HG03439 (cell line): Measurements from ENCODE around the gene DTD1.

ENCODE experiments used
- ATAC-seq: cut with Tn5 transposase; IDR thresholded peaks from one replicate; pipeline ENCODE4 v1.9.1; 2021; ENCODE audit warnings: mild to moderate bottlenecking, moderate library complexity; ENCODE audit not compliant: unreplicated experiment

The DTD1 gene

GRCh38 chr20:18587665-18588573 lies at the start of gene DTD1:
DTD1 (plus strand) TSS chr20:18588054; CDS start chr20:18588073, 19 bp downstream.
- peak; percentile 92 for ATAC-seq

GRCh38 chr20:18541741-18542140 lies 46.1 kb upstream of the DTD1 start:
- no peak for ATAC-seq

- no peak for ATAC-seq
These were observed 44.6 kb upstream of the DTD1 start for GRCh38 chr20:18543216-18543615.

GRCh38 chr20:18543932-18544331 lies 43.9 kb upstream of the DTD1 start:
- no peak for ATAC-seq

- no peak for ATAC-seq
These were observed 42.3 kb upstream of the DTD1 start for GRCh38 chr20:18545566-18545965.

GRCh38 chr20:18548465-18548864 lies 39.4 kb upstream of the DTD1 start:
- no peak for ATAC-seq

GRCh38 chr20:18553746-18554145 lies 34.1 kb upstream of the DTD1 start:
- ATAC-seq, result no peak

GRCh38 chr20:18566892-18567738 lies 20.7 kb upstream of the DTD1 start, which contains the start of gene SMIM26:
SMIM26 (plus strand) TSS chr20:18567432; CDS start chr20:18567479, 47 bp downstream.
- peak; percentile 98 for ATAC-seq

- peak; percentile 15 for ATAC-seq
These were observed 20.1 kb upstream of the DTD1 start for GRCh38 chr20:18567739-18568091.

- ATAC-seq, result no peak
These were observed 16.8 kb upstream of the DTD1 start for GRCh38 chr20:18571009-18571408.

- no peak for ATAC-seq
These were observed 16.3 kb upstream of the DTD1 start for GRCh38 chr20:18571578-18571977.

- no peak for ATAC-seq
These were observed 9.9 kb upstream of the DTD1 start for GRCh38 chr20:18577942-18578341.

- ATAC-seq, result no peak
These were observed 9.3 kb upstream of the DTD1 start for GRCh38 chr20:18578581-18578980.

GRCh38 chr20:18580012-18580411 lies 7.8 kb upstream of the DTD1 start:
- ATAC-seq, result no peak

- ATAC-seq, result no peak
These were observed 2.7 kb upstream of the DTD1 start for GRCh38 chr20:18585134-18585533.

- no peak for ATAC-seq
These were observed 700 bp downstream of the DTD1 start for GRCh38 chr20:18588574-18588933.

GRCh38 chr20:18589941-18590674 lies 2.3 kb downstream of the DTD1 start:
- ATAC-seq, result no peak

GRCh38 chr20:18596270-18596669 lies 8.4 kb downstream of the DTD1 start:
- no peak for ATAC-seq

- no peak for ATAC-seq
These were observed 21.9 kb downstream of the DTD1 start for GRCh38 chr20:18609741-18610140.

GRCh38 chr20:18611492-18611891 lies 23.6 kb downstream of the DTD1 start:
- ATAC-seq, result no peak

GRCh38 chr20:18613553-18613952 lies 25.7 kb downstream of the DTD1 start:
- no peak for ATAC-seq
